Measurements from ENCODE around the gene ENPP4.

- TF ChIP-seq TAF1 (IDR thresholded peaks at IDR 0.05; ENCODE audit: low read depth, low read length) (no peak), POLR2A (IDR thresholded peaks at IDR 0.05; ENCODE audit: low read depth, low read length) (no peak), SPI1 (IDR thresholded peaks at IDR 0.05; ENCODE audit: low read depth, low read length) (no peak), POLR2AphosphoS5 (IDR thresholded peaks at IDR 0.05; ENCODE audit: low read depth, low read length) (no peak), PAX5 (IDR thresholded peaks at IDR 0.05; ENCODE audit: insufficient read depth, low read length, severe bottlenecking) (no peak), POU2F2 (IDR thresholded peaks at IDR 0.05; ENCODE audit: low read depth, low read length) (no peak)
These were observed 11.6 kb upstream of the ENPP4 start for GRCh38 chr6:46118157-46118556.
